HL-60/S4 treated with retinoic acid at 250 ng/mL for 4 days and 3 days (cell line): ENCODE data around the gene RIC8B.

Experiments used
- in situ Hi-C: fragments of 300-500 bp; cut with MboI; formaldehyde crosslinking; loops from 2 replicates; pipeline ENCODE4 v1.7.0; 2022; ENCODE audit warnings: low sequenced_read_pairs

The RIC8B gene

GRCh38 chr12:106866426-106867080, 92.1 kb downstream of the RIC8B start:
- in situ Hi-C loops = no loop called here

- in situ Hi-C loops = no loop called here
Observed at GRCh38 chr12:106867651-106868050, 93.2 kb downstream of the RIC8B start.

- in situ Hi-C loops = no loop called here
Observed at GRCh38 chr12:106868982-106869700, 94.7 kb downstream of the RIC8B start.

GRCh38 chr12:106870116-106870515, 95.6 kb downstream of the RIC8B start:
- in situ Hi-C loops = no loop called here

- in situ Hi-C loops = no loop called here
Observed at GRCh38 chr12:106871477-106871876, 97.0 kb downstream of the RIC8B start.

GRCh38 chr12:106873983-106874382, 99.5 kb downstream of the RIC8B start:
- in situ Hi-C loops = no loop called here

- in situ Hi-C loops = no loop called here
Observed at GRCh38 chr12:106878804-106879203, 104.3 kb downstream of the RIC8B start.

- in situ Hi-C loops = no loop called here
Observed at GRCh38 chr12:106879612-106880011, 105.1 kb downstream of the RIC8B start.

- in situ Hi-C loops = no loop called here
Observed at GRCh38 chr12:106883426-106883825, 108.9 kb downstream of the RIC8B start.

- in situ Hi-C loops = no loop called here
Observed at GRCh38 chr12:106885026-106885425, 110.5 kb downstream of the RIC8B start.

GRCh38 chr12:106885541-106886249, 111.2 kb downstream of the RIC8B start:
- in situ Hi-C loops = no loop called here

GRCh38 chr12:106886932-106887331, 112.5 kb downstream of the RIC8B start:
- in situ Hi-C loops = no loop called here

GRCh38 chr12:106888348-106888970, 114.0 kb downstream of the RIC8B start:
- in situ Hi-C loops = no loop called here

GRCh38 chr12:106889326-106889725, 114.8 kb downstream of the RIC8B start:
- in situ Hi-C loops = no loop called here

- in situ Hi-C loops = no loop called here
Observed at GRCh38 chr12:106889950-106890626, 115.6 kb downstream of the RIC8B start.

- in situ Hi-C loops = no loop called here
Observed at GRCh38 chr12:106892075-106892474, 117.6 kb downstream of the RIC8B start.

GRCh38 chr12:106893451-106893850, 119.0 kb downstream of the RIC8B start:
- in situ Hi-C loops = no loop called here

GRCh38 chr12:106894774-106895173, 120.3 kb downstream of the RIC8B start:
- in situ Hi-C loops = no loop called here

GRCh38 chr12:106896603-106897002, 122.1 kb downstream of the RIC8B start:
- in situ Hi-C loops = no loop called here

GRCh38 chr12:106897082-106897481, 122.6 kb downstream of the RIC8B start:
- in situ Hi-C loops = no loop called here
